Measurements from ENCODE around the gene CFAP90.

CFAP90 gene, protein sequence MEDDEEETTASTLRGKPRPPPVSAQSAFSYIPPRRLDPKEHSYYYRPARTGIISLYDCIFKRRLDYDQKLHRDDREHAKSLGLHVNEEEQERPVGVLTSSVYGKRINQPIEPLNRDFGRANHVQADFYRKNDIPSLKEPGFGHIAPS

DNA sequence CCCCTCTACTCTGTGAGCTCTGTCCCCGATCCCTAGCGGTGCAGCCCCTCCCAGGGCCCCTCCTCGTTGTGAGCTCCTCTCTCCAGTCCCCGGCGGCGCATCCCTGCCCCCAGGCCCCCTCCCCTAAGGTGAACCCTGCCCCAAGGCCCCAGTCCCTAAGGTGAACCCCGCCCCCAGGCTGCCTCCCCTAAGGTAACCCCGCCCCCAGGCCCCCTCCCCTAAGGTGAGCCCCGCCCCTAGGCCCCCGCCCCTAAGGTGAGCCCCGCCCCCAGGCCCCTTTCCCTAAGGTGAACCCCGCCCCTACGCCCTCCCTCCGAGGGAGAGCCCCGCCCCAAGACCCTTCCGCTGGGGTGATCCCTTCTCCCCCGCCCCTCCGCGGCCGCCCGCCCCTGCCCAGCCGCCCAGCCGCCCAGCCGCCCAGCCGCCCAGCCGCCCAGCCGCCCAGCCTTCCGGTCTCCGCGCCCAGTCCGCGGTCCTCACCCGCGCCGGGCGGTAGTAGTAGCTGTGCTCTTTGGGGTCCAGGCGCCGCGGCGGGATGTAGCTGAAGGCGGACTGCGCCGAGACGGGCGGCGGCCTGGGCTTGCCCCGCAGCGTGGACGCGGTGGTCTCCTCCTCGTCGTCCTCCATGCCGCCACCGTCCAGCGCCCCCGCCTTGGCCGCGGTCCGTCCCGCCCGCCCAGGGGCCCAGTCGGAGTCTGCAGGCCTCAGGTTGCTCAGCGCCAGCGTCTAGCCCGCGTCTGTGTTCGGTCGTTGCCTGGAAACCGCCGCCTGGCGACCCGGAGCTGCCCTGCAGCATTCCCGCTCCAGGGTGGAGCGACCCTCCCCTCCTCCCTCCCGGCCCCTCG lies at the start of gene CFAP90:
Gene CFAP90, minus strand, starts transcription at position 739 of the 845 bp plus-strand sequence. Its CDS starts 112 bp downstream, at position 627.
- H3K27ac ChIP-seq = no peak within 1 kb of the TSS
- H3K4me3 ChIP-seq (IDR thresholded peaks at IDR 0.05; ENCODE audit: insufficient read depth, low read depth, low read length) = no peak within 1 kb of the TSS
- H3K4me1 ChIP-seq (ENCODE audit: low read depth, poor library complexity, severe bottlenecking) = peaks cover 3% of the 10 kb centered on the region
- TF ChIP-seq, protein P1, sequence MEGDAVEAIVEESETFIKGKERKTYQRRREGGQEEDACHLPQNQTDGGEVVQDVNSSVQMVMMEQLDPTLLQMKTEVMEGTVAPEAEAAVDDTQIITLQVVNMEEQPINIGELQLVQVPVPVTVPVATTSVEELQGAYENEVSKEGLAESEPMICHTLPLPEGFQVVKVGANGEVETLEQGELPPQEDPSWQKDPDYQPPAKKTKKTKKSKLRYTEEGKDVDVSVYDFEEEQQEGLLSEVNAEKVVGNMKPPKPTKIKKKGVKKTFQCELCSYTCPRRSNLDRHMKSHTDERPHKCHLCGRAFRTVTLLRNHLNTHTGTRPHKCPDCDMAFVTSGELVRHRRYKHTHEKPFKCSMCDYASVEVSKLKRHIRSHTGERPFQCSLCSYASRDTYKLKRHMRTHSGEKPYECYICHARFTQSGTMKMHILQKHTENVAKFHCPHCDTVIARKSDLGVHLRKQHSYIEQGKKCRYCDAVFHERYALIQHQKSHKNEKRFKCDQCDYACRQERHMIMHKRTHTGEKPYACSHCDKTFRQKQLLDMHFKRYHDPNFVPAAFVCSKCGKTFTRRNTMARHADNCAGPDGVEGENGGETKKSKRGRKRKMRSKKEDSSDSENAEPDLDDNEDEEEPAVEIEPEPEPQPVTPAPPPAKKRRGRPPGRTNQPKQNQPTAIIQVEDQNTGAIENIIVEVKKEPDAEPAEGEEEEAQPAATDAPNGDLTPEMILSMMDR (conservative IDR thresholded peaks at IDR 0.05; ENCODE audit: low read depth, low read length) = no peak
- H3K27me3 ChIP-seq (ENCODE audit: insufficient read depth, low read depth) = no peaks in the 10 kb centered on the region
- H3K9ac ChIP-seq = no peak within 1 kb of the TSS
- H3K79me2 ChIP-seq (ENCODE audit: insufficient read depth, low read depth) = no peaks in the 10 kb centered on the region
- H4K20me1 ChIP-seq (ENCODE audit: insufficient read depth) = no peaks in the 10 kb centered on the region
- no peak within 1 kb of the TSS; the same call in 1 of the 2 replicates for H2AFZ ChIP-seq (ENCODE audit: low read depth)
- no peak within 1 kb of the TSS for H3K4me2 ChIP-seq
- no peaks in the 10 kb centered on the region for H3K36me3 ChIP-seq (ENCODE audit: insufficient read depth)

DNA sequence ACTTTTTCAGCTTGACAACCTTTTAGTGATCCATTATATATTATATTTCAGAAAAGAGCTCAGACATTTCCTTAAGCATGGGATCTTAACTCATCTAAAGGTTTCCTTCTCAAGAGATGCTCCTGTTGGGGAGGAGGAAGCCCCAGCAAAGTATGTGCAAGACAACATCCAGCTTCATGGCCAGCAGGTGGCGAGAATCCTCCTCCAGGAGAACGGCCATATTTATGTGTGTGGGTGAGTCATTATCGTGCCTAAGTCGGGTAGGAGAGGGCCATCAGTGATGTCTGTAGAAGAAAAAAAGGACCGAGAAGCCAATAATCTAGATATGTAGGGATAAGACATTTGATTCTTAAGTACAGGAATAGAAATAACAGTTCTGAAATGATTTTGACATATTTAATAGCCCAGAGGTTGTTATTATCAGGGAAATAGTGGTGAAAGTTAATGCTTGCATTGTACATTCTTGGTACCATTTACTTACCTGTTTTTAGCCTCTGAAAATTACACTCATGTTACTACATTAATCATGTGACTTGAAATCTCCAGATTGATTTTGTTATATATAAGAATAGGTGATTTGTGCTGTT lies 46.2 kb upstream of the CFAP90 start:
- TF ChIP-seq, protein P1 (conservative IDR thresholded peaks at IDR 0.05; ENCODE audit: low read depth, low read length) = peak; percentile 31; the same call in 1 of the 2 replicates
- peaks cover 14% of the 10 kb centered on the region; the same call in 1 of the 2 replicates for H4K20me1 ChIP-seq (ENCODE audit: insufficient read depth)
- H3K27ac ChIP-seq = no peak overlapping the region
- H3K79me2 ChIP-seq (ENCODE audit: insufficient read depth, low read depth) = 0 out of 2 replicates have a peak, but pooled peaks cover 9% of the 10 kb centered on the region
- H3K9ac ChIP-seq = no peak overlapping the region
- no peak overlapping the region for H3K4me2 ChIP-seq
- H2AFZ ChIP-seq (ENCODE audit: low read depth) = no peak overlapping the region
- peaks cover 33% of the 10 kb centered on the region for H3K4me1 ChIP-seq (ENCODE audit: low read depth, poor library complexity, severe bottlenecking)
- H3K36me3 ChIP-seq (ENCODE audit: insufficient read depth) = peaks cover 43% of the 10 kb centered on the region; the same call in 1 of the 2 replicates
- no peaks in the 10 kb centered on the region for H3K27me3 ChIP-seq (ENCODE audit: insufficient read depth, low read depth)
- H3K4me3 ChIP-seq (IDR thresholded peaks at IDR 0.05; ENCODE audit: insufficient read depth, low read depth, low read length) = no peak overlapping the region

DNA sequence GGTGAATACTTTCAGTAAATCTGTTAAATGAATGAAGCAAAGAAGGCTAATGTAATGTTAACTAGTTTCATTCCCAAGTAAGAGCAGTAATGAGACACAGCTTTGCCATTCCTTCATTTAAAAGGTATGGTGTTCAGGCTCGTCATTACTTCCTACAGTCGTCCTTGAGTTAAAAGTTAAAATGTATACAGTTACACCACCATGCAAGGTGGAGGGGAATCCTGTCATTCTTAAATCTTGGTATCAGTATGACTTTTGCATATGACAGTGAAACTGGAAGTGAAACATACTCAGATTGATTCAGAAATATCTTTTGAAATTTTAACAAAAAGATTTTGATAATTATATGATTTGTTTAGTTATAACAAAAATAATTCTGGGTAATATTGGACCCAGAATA lies 43.9 kb upstream of the CFAP90 start:
- no peak overlapping the region for H3K4me3 ChIP-seq (IDR thresholded peaks at IDR 0.05; ENCODE audit: insufficient read depth, low read depth, low read length)
- H3K27me3 ChIP-seq (ENCODE audit: insufficient read depth, low read depth) = no peaks in the 10 kb centered on the region
- H3K4me1 ChIP-seq (ENCODE audit: low read depth, poor library complexity, severe bottlenecking) = peaks cover 43% of the 10 kb centered on the region
- peaks cover 9% of the 10 kb centered on the region; the same call in 1 of the 2 replicates for H3K79me2 ChIP-seq (ENCODE audit: insufficient read depth, low read depth)
- H3K9ac ChIP-seq = no peak overlapping the region
- H4K20me1 ChIP-seq (ENCODE audit: insufficient read depth) = peaks cover 14% of the 10 kb centered on the region; the same call in 1 of the 2 replicates
- H2AFZ ChIP-seq (ENCODE audit: low read depth) = no peak overlapping the region
- peaks cover 46% of the 10 kb centered on the region; the same call in 1 of the 2 replicates for H3K36me3 ChIP-seq (ENCODE audit: insufficient read depth)
- peak overlapping the region; percentile 35 for H3K4me2 ChIP-seq
- TF ChIP-seq, protein P1 (conservative IDR thresholded peaks at IDR 0.05; ENCODE audit: low read depth, low read length) = no peak
- peak overlapping the region; percentile 10; the same call in 1 of the 2 replicates for H3K27ac ChIP-seq

DNA sequence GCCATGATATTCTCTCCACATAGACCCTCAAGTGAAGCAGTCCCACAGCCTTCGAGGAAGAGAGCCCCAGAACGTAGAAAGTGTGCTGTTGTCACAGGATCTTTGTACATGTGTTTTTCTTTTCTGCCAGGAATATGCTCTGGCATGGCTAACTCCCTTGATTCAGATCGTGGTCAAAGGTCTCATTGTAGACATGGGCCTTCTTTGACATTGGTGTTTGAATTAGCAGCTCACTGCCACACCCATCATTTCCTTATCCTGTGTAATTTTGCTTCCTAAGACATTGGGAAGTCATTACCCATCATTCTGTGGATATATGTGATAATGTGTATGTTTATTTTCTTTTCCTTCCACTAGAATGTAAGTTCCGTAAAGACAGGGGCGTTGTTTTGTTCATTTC lies 43.5 kb upstream of the CFAP90 start:
- H3K27ac ChIP-seq = peak overlapping the region; percentile 10; the same call in 1 of the 2 replicates
- no peaks in the 10 kb centered on the region for H3K27me3 ChIP-seq (ENCODE audit: insufficient read depth, low read depth)
- H3K79me2 ChIP-seq (ENCODE audit: insufficient read depth, low read depth) = peaks cover 13% of the 10 kb centered on the region; the same call in 1 of the 2 replicates
- TF ChIP-seq, protein P1 (conservative IDR thresholded peaks at IDR 0.05; ENCODE audit: low read depth, low read length) = no peak
- peaks cover 43% of the 10 kb centered on the region for H3K4me1 ChIP-seq (ENCODE audit: low read depth, poor library complexity, severe bottlenecking)
- no peak overlapping the region for H3K4me3 ChIP-seq (IDR thresholded peaks at IDR 0.05; ENCODE audit: insufficient read depth, low read depth, low read length)
- peaks cover 50% of the 10 kb centered on the region; the same call in 1 of the 2 replicates for H3K36me3 ChIP-seq (ENCODE audit: insufficient read depth)
- H4K20me1 ChIP-seq (ENCODE audit: insufficient read depth) = peaks cover 14% of the 10 kb centered on the region; the same call in 1 of the 2 replicates
- peak overlapping the region; percentile 35 for H3K4me2 ChIP-seq
- H2AFZ ChIP-seq (ENCODE audit: low read depth) = no peak overlapping the region
- no peak overlapping the region for H3K9ac ChIP-seq

Measured in KMS-11 (cell line).